Psoas muscle (tissue), 8 donors: Measurements from ENCODE around the gene SEPHS2. TPM values are rescaled to one million over a fixed set of nuclear protein-coding genes. Genes with fewer than 3 reads are reported as not detected.

Experiments used
- ATAC-seq, 4 donors: fragments of 200-7000 bp; cut with Tn5 transposase; one replicate each; pipeline ENCODE4 v1.9.1; 2020; ENCODE audit warnings: moderate library complexity in 3 of 4, mild to moderate bottlenecking in 2 of 4
- DNase-seq, 2 donors: peaks; one replicate each; pipeline ENCODE4 v3.0.0-alpha.2; 2020
- H3K27ac ChIP-seq: fragments of 200-600 bp; one replicate; pipeline ENCODE4 v1.8.0; 2022
- H3K27me3 ChIP-seq, 3 donors: fragments of 200-600 bp in 1 of 3; one replicate each; pipeline versions ENCODE4 v1.6.1 to v1.8.0; 2013 to 2022; ENCODE audit warnings: low read length in 2 of 3, mild to moderate bottlenecking in 2 of 3, moderate library complexity in 1 of 3; ENCODE audit not compliant: insufficient read depth in 3 of 3
- H3K36me3 ChIP-seq, 2 donors: fragments of 200-600 bp in 1 of 2; one replicate each; pipeline versions ENCODE4 v1.6.1 to v1.8.0; 2013 to 2022; ENCODE audit warnings: low read depth in 1 of 2, mild to moderate bottlenecking in 1 of 2, moderate library complexity in 1 of 2; ENCODE audit not compliant: insufficient read depth in 1 of 2
- H3K4me1 ChIP-seq: fragments of 200-600 bp; one replicate; pipeline ENCODE4 v1.8.0; 2022
- H3K4me3 ChIP-seq: fragments of 200-600 bp; one replicate; pipeline ENCODE4 v1.8.0; 2022; ENCODE audit warnings: mild to moderate bottlenecking
- H3K9me3 ChIP-seq: fragments of 200-600 bp; one replicate; pipeline ENCODE4 v1.8.0; 2022
- WGBS, 3 donors: extraction: QIAGEN DNeasy Blood & Tissue Kit; methylation state at CpG; one replicate each; pipeline versions ENCODE4 v1.1.6 to v1.1.7; 2013; 5-methylcytosine and 5-hydroxymethylcytosine counted together
- intact Hi-C, 2 donors: fragments of 100-400 bp; cut with DNase I; formaldehyde crosslinking; loops; one replicate each; pipeline versions ENCODE4 v1.11.0 to v1.14.2; 2022
- polyA plus RNA-seq, 3 donors: library from polyadenylated mRNA; stranded (reverse); fragments of 200-250 nt; gene quantifications; one replicate each; pipeline ENCODE4 v1.2.3, GENCODE V29; 2013
- total RNA-seq, 4 donors: library from RNA; stranded (reverse); fragmentation: NEBNext Ultra II Directional in 2 of 4; extraction: Animal tissue kit (Norgen Biotek cat#: 25700) in 2 of 4; gene quantifications; one replicate each; pipeline versions ENCODE4 v1.2.1 to v1.2.4, GENCODE V29; 2021 to 2023
- TF ChIP-seq, protein P1 (sequence below): fragments of 200-600 bp; IDR thresholded peaks from one replicate; pipeline ENCODE4 v1.8.0; 2022; ENCODE audit warnings: antibody characterized with exemption
- donor health status: healthy with polysubstance abuse.
- donor health status: DM: no; HTN: no; CAD: no; lungs with moderate emphysema.
- donor health status: Bipolar disorder and iron deficiency.
- donor health status: healthy.
- donor health status: DM: yes; HTN: yes; CAD: no.
- donor health status: DM: no; HTN: no; CAD: no.
- donor health status: DM: no; HTN: no; CAD: no.
- donor health status: DM: yes; HTN: yes; CAD: no.

The SEPHS2 gene
- total and polyA plus RNA-seq, 7 donors = 25.4 to 96.7 (median 59.8) TPM

DNA sequence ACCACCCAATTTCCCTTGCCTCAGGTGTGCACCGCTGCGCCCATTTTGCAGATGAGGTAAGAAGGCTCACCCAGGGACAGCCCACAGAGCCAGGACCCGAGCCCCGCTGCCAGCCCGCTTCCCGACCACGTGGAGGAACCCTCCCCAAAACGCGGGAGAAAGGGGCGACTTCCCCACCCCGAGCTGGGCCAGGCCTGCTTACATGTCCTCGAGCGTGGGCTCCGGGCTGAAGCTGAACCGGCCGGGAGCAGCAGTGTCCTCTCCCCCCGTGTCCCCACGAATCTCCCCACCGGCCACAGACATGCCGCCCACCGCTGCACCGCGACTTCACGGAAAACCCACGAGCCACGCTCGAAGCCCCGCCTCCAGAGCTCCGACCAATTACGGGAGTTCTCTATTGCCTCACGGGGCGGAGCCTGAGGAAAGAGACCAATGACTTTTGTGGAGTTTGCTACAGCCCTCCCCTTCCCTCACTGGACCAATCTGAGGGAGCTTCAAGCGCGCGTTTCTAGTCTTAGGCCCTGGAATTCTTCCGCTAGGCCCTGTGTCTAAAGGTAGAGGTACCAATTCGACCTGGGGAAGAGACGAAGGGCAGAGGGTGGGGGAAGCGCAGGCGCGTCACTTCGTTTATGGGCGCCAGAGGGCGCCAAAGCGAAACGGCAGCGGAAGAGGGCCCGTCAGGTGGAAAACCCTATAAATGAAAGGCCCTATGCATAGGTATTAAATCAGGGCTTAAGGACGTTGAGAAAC, 15.8 kb downstream of the SEPHS2 start, which contains the start of gene DCTPP1:
DCTPP1 (minus strand) TSS at position 353 of the 750 bp plus-strand sequence; CDS start at position 303, 50 bp downstream.
- Histone ChIP-seq H3K27me3 (no peaks in the 10 kb centered on the region), H3K36me3 (peaks cover 0 to 18% of the 10 kb centered on the region in 2 donors), H3K4me3 (peak within 1 kb of the TSS; percentile 73), H3K4me1 (peaks cover 18% of the 10 kb centered on the region), H3K27ac (peak within 1 kb of the TSS; percentile 66), H3K9me3 (no peaks in the 10 kb centered on the region)
- ATAC-seq = peak; percentile 98 to 99 (median 98)
- intact Hi-C loops = loop anchor here in 1 of 2 donors (1.0 to 2.0 kb wide), 3 partner anchors 13 to 199 kb away; no protein-coding TSS in a partner anchor
- TF ChIP-seq, protein P1, sequence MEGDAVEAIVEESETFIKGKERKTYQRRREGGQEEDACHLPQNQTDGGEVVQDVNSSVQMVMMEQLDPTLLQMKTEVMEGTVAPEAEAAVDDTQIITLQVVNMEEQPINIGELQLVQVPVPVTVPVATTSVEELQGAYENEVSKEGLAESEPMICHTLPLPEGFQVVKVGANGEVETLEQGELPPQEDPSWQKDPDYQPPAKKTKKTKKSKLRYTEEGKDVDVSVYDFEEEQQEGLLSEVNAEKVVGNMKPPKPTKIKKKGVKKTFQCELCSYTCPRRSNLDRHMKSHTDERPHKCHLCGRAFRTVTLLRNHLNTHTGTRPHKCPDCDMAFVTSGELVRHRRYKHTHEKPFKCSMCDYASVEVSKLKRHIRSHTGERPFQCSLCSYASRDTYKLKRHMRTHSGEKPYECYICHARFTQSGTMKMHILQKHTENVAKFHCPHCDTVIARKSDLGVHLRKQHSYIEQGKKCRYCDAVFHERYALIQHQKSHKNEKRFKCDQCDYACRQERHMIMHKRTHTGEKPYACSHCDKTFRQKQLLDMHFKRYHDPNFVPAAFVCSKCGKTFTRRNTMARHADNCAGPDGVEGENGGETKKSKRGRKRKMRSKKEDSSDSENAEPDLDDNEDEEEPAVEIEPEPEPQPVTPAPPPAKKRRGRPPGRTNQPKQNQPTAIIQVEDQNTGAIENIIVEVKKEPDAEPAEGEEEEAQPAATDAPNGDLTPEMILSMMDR = peak; percentile 77
- peak; percentile 94 to 96 for DNase-seq
- 1% methylated on average over 42 to 49 of the region's 49 CpGs for WGBS, 3 donors

DNA sequence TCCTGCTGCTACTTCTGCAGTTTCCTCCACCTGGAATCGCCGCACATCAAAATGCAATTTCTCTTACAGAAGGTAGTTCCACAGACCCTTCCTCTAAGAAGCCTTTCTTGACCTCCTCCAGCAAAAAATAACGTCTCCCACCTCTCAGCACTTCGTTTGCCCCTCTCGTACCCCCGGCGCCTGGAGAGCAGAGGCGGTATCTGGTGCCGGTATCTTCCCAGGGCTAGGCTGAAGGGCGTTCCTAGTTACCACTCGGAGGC, 16.3 kb downstream of the SEPHS2 start:
- Histone ChIP-seq H3K27me3 (no peaks in the 10 kb centered on the region), H3K27ac (peak overlapping the region; percentile 58), H3K4me3 (peak overlapping the region; percentile 73), H3K4me1 (peaks cover 18% of the 10 kb centered on the region), H3K36me3 (peaks cover 0 to 23% of the 10 kb centered on the region in 2 donors), H3K9me3 (no peaks in the 10 kb centered on the region)
- no peak for DNase-seq
- no peak for ATAC-seq
- 1 to 5% (median 2%) methylated on average over 11 of the region's 11 CpGs for WGBS, 3 donors
- intact Hi-C loops = loop anchor here in 1 of 2 donors (1.0 kb wide), 1 partner anchor 106 kb away; no protein-coding TSS in a partner anchor
- TF ChIP-seq, protein P1 = no peak

DNA sequence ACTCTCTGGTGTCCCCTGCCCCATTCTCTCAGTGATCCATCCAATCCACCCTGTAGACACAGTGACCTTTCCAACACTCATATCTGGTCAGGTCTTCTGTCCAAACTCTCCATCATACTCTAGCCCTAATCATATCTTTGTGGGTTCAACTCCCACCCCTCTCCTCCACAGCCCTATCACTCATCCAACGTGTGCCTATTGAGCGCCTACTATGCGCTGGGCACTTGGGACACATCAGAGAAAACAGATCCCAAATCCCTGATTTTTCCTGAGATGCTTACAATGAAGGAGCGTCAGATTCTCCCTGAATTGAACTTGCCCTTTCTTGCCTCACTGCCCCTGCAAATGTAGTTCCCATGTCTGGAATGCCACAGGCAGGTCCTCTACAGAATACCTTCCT, 17.6 kb downstream of the SEPHS2 start:
- ATAC-seq (no peak), DNase-seq (no peak)
- Histone ChIP-seq H3K36me3 (peaks cover 4 to 36% of the 10 kb centered on the region in 2 donors), H3K27me3 (no peaks in the 10 kb centered on the region), H3K9me3 (no peaks in the 10 kb centered on the region), H3K27ac (no peak overlapping the region), H3K4me3 (no peak overlapping the region), H3K4me1 (peaks cover 18% of the 10 kb centered on the region)
- TF ChIP-seq, protein P1 = no peak
- intact Hi-C loops = no loop called here
- WGBS, 3 donors = 91 to 96% (median 93%) methylated on average over 4 of the region's 4 CpGs

DNA sequence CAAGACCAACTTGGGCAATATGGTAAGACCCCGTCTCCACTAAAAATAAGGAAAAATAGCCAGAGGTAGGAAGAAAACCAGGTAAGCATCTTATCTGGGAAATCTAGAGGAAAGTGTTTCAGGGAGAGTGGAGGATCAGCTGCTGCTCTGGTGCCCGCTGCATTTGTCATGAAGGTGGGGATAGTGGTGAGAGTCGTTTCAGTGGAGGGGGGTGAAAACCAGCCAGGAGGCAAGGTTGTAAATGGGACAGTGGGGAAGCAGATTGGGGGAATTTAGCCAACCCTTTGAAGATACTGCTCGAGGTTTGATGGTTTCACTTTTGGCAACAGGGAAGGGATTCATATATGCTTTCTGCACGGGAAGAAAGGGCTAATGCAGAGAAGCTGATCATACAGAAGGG, 24.7 kb downstream of the SEPHS2 start:
- no peaks in the 10 kb centered on the region for H3K9me3 ChIP-seq
- H3K4me3 ChIP-seq = no peak overlapping the region
- no peaks in the 10 kb centered on the region for H3K27me3 ChIP-seq
- TF ChIP-seq, protein P1 = no peak
- no peak overlapping the region for H3K27ac ChIP-seq
- 72 to 77% (median 74%) methylated on average over 5 of the region's 5 CpGs for WGBS, 3 donors
- no peaks in the 10 kb centered on the region for H3K4me1 ChIP-seq
- DNase-seq (no peak), ATAC-seq (no peak)
- peaks cover 7 to 37% of the 10 kb centered on the region in 2 donors for H3K36me3 ChIP-seq
- intact Hi-C loops = no loop called here
